Gastrocnemius medialis (tissue), 4 donors: ENCODE data around the gene ZPR1.

Experiments used
- POLR2A ChIP-seq, 2 donors: fragments of 450-650 bp; IDR thresholded peaks; one replicate each; pipeline ENCODE4 v1.6.1; 2017; ENCODE audit warnings: antibody characterized with exemption in 2 of 2, mild to moderate bottlenecking in 2 of 2, moderate library complexity in 2 of 2
- TF ChIP-seq, protein P1 (sequence below), 5 experiments: fragments of 450-650 bp in 3 of 5; fragments of 200-600 bp in 2 of 5; sonication (generic) in 2 of 5; IDR thresholded peaks in 4 of 5; conservative IDR thresholded peaks in 1 of 5; 1 replicate in 4 of 5; 2 replicates in 1 of 5; pipeline ENCODE4 v1.5.1; 2016 to 2019; ENCODE audit warnings: antibody characterized with exemption in 5 of 5, mild to moderate bottlenecking in 3 of 5, moderate library complexity in 3 of 5

DNA sequence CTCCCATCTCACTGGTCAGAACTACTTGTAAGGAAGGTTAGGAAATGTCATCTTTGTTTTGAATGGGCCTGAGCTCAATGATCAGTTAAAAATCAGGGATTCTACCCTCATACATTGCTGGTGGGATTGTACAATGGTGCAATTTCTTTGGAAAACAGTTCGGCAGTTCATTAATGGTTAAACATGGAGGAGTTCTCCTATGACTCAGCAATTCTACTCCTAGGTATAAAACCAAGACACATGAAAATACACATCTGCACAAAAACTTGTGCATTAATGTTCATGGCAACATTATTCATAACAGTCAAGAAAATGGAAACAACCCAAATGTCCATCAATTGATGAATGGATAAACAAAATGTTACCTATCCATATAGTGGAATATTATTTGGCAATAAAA lies 8.7 kb upstream of the ZPR1 start:
- TF ChIP-seq, protein P1, sequence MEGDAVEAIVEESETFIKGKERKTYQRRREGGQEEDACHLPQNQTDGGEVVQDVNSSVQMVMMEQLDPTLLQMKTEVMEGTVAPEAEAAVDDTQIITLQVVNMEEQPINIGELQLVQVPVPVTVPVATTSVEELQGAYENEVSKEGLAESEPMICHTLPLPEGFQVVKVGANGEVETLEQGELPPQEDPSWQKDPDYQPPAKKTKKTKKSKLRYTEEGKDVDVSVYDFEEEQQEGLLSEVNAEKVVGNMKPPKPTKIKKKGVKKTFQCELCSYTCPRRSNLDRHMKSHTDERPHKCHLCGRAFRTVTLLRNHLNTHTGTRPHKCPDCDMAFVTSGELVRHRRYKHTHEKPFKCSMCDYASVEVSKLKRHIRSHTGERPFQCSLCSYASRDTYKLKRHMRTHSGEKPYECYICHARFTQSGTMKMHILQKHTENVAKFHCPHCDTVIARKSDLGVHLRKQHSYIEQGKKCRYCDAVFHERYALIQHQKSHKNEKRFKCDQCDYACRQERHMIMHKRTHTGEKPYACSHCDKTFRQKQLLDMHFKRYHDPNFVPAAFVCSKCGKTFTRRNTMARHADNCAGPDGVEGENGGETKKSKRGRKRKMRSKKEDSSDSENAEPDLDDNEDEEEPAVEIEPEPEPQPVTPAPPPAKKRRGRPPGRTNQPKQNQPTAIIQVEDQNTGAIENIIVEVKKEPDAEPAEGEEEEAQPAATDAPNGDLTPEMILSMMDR (IDR thresholded peaks at IDR 0.05 in 4 of 5, conservative IDR thresholded peaks at IDR 0.05 in 1 of 5) = no peak
- no peak for TF ChIP-seq POLR2A (IDR thresholded peaks at IDR 0.05)
